ENCODE measurements around the gene SLC29A3.

GRCh38 chr10:71392292-71392691 is 73.2 kb downstream of the SLC29A3 start:
- TF ChIP-seq CTCF (IDR thresholded peaks at IDR 0.05): no peak
- no peak for TF ChIP-seq POLR2A (IDR thresholded peaks at IDR 0.05)
